HG02642 (cell line): ENCODE results near the gene OR52N4.
"Not testable (repeated sequence)": the region's sequence is repeated elsewhere in the genome, so short reads cannot be mapped to it uniquely, and the experiment has no call there.

Source experiments
- ATAC-seq: cut with Tn5 transposase; IDR thresholded peaks from one replicate; pipeline ENCODE4 v1.9.1; 2021; ENCODE audit warnings: mild to moderate bottlenecking; ENCODE audit not compliant: unreplicated experiment, poor library complexity

OR52N4 gene

DNA sequence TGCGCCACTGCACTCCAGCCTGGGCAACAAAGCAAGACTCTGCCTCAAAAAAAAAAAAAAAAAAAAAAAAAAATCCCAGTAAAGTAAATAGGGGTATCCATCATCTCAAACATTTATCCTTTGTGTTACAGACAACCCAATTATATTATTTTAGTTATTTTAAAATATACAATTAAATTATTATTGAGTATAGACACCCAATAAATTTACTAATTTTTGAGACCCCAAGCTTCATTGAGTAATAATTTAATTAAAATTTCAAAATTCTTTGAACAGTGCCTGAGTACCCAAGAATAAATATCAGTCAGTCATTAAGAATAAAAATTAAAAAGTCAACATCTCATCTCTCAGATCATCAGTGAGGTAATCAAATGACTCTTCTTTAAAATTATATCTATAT, at the start of gene OR52N4:
Gene OR52N4 (plus strand): TSS at position 301 of the 400 bp plus-strand sequence. CDS start 498 bp downstream, outside the sequence.
- no peak for ATAC-seq

DNA sequence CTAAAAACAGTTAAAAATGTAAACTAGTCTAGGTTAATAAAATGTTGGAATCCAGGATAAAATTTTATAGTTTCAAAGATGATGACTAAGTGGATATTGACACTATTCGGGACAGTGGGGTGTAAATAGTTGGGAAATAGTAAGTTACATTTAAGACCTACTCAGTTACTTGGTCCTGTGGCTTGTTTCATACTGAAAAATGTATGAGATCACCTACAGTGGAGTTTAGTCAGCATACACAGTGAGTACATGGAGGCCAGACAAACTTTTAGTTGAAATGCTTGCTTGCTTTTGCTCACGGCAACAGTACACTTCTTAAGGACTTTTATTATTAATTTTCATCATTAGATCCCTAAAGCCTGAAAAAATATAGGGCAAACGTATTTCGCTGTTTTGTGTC, 48.4 kb upstream of the OR52N4 start:
- no peak for ATAC-seq

DNA sequence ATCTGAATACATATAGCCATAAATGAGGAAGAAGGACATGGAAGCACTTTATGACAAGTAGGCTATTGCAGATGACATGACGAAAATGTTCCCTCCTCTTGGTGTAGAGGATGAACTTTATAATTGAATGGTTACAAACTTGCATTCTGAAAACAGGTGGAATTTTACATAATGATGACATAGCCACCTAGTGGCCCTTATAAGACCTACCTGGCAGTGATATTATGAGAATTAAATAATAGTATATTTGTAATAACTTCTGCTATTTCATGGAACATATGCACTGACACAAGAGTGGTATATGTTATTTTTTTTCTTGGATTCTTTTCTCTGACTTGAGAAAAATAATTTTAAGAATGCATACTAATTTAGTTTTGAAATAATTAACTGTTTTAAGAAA, 41.5 kb upstream of the OR52N4 start:
- no peak for ATAC-seq

DNA sequence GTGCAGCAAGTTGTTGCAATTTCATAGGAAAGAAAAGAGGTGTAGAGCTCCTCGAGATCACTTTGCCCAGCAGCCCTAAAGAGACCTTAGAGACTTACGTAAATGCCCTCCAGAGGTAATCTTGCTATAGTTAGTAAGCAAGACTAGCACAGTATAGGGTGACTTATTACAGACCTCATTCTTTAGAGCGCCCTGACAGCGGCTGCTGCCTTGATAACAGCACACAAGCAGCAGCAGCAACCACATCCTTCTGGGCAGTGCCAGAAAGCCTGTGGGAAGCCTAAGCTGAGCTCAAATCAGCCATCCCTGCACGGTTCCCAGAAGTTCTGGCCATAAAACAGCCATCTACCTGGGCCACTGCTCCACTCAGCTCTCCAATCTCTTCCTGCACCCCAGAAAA, 40.3 kb upstream of the OR52N4 start:
- no peak for ATAC-seq

DNA sequence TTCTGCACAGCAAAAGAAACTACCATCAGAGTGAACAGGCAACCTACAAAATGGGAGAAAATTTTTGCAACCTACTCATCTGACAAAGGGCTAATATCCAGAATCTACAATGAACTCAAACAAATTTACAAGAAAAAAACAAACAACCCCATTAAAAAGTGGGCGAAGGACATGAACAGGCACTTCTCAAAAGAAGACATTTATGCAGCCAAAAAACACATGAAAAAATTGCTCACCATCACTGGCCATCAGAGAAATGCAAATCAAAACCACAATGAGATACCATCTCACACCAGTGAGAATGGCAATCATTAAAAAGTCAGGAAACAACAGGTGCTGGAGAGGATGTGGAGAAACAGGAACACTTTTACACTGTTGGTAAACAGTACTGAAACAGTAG, 37.5 kb upstream of the OR52N4 start:
- ATAC-seq = not testable (repeated sequence)

DNA sequence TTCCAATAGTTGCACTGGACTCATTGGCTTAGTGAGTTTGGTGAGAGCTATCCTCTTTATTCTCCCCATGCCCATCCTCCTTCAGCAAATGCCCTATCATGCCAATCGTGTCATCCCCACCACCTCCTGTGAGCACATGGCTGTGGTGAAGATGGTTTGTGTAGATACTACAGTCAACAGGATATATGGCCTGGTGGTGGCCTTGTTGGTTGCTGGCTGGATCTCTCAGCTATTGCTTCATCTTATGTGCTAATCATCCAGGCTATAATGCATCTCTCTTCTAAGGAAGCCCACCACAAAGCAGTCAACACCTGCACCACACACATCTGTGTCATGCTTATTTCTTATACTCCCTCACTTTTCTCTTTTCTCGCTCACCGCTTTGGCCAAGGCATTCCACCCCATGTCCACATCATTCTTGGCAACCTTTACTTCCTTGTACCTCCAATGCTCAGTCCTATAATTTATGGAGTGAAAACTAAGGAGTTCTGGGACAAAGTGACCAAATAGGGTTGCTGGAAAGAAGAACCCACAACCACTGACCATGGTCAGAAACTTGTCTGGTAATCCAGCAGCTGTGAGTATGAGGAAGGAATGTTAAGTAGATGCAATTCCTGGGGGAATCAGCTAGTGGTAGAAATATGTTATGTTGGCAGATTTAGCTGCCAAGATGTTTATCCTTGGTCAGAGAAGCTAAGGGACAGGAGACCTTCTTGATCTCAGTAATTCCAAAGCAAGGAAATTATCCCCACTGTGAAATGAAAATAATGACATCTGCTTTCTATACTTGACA, 34.1 kb upstream of the OR52N4 start:
- ATAC-seq = no peak

DNA sequence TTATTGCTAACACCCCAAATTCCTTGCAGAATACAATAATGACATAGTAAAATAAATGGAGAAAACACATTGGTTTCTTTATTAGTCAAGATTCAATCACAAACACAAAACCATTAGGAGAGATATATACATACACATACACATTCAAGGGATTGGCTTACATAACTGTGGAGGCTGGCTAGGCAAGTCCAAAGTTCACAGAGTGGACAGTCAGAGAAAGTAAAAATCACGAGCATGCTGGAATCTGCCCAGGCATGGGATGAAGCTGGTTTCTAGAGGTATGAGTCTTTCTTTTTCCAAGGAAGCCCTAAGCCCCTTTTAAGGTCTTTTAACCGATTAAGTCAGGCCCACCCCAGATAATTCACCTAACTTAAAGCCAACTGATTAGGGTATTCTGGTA, 31.4 kb upstream of the OR52N4 start:
- no peak for ATAC-seq

DNA sequence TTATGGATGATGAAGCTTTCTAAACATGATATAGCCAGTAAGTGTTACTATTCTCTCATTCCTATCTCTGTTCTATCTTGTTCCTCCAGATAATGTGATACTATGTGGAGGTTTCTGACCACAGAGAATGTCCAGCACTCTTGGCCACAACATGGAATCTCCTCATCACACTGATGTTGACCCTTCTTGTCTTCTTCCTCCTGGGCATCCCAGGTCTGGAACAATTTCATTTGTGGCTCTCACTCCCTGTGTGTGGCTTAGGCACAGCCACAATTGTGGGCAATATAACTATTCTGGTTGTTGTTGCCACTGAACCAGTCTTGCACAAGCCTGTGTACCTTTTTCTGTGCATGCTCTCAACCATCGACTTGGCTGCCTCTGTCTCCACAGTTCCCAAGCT, 27.7 kb upstream of the OR52N4 start:
- no peak for ATAC-seq

DNA sequence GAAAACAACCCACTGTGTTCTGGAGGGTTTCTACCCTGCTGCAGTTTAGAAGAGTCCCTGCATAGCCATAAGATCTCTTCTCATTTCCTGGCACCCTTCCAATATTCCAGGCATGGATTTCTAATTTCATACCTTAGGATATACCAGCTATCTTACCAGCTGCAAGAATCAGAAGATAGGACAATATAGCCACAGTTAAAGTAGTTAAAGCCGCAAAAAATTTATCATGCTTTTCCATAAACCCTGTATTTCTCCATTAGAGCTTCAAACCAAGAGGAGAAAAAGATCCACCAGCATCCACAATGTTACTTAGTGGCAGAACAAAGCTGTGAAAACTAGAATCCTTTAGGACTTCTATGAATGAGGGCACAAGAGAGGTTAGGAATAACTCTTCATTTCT, 26.4 kb upstream of the OR52N4 start:
- ATAC-seq = no peak

DNA sequence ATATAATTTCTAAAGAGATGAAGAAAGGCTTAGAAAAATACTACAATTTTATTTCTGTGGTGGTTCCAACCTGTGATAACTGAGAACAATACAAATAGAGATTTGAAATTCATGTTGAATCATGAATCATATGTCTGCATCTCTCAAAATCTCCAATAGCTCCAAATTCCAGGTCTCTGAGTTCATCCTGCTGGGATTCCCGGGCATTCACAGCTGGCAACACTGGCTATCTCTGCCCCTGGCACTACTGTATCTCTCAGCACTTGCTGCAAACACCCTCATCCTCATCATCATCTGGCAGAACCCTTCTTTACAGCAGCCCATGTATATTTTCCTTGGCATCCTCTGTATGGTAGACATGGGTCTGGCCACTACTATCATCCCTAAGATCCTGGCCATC, 17.6 kb upstream of the OR52N4 start, which contains the start of gene OR56B1:
Gene OR56B1 (plus strand): TSS at position 53 of the 400 bp plus-strand sequence. CDS start 69 bp downstream, at position 122.
- ATAC-seq = no peak

DNA sequence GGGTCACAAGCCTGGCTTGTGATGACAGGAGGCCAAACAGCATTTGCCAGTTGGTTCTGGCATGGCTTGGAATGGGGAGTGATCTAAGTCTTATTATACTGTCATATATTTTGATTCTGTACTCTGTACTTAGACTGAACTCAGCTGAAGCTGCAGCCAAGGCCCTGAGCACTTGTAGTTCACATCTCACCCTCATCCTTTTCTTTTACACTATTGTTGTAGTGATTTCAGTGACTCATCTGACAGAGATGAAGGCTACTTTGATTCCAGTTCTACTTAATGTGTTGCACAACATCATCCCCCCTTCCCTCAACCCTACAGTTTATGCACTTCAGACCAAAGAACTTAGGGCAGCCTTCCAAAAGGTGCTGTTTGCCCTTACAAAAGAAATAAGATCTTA, 17.0 kb upstream of the OR52N4 start:
- no peak for ATAC-seq

DNA sequence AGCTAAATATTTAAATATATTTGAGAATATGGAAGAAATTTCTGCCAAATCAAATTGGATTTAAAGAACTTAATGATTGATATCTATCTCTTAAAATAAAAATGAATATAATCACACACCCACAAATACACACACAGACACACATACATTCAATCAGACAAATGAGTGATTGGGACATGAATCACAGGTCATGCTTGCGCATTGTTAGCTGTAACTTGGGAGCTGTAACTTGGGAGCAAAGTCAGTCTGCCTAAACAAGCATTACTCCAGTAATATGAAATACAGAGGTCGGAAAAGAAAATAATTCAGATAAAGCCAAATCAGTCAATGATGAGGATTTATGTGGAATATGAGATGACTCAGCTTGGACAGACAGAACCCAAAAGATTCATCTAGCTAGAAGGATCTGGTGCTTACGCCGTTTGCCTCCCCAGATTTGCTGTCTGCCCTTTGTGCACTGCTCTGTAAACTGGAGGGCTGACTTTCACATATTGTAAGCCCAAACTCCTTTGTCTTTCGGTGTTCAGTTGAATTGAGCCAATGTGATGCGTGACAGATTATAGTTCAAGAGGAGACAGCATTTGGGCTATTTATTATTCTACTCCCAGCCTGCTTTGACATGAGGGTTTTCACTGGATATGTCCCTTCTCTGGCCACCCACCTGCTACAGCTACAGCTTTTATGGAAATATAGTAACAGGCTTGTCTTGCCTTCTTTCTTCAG, 16.2 kb upstream of the OR52N4 start:
- no peak for ATAC-seq

DNA sequence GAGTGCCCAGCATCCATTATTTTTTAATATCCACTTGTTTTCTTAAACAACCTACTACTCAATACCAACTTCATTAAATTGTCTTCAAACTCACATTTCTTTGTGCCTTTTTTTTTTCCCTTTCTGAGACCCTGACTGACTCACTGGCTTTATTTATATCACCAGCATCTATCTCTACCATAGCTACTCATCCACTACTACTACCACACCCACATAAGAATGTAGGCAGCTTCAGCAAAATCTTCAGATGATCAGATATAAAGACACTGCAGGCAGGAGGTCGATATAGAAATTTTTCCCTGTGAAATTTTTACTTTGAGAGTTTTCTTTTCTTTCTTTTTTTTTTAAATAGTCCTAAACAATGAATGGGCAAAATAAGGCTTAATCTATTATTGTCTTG, 15.6 kb upstream of the OR52N4 start:
- no peak for ATAC-seq

DNA sequence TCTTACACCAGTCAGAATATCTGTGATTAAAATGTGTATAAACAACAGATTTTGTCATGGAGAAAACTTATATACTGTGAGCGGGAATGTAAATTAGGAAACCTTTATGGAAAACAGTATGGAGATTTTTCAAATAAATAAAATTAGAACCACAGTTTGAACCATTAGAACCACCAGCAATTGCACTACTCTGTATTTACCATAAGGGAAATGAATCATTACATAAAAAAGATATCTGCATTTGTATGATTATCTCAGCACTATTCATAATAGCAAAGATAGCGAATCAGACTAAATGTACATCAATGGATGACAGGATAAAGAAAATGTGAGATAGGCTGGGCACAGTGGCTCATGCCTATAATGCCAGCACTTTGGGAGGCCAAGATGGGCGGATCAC, 7.4 kb upstream of the OR52N4 start:
- no peak for ATAC-seq

DNA sequence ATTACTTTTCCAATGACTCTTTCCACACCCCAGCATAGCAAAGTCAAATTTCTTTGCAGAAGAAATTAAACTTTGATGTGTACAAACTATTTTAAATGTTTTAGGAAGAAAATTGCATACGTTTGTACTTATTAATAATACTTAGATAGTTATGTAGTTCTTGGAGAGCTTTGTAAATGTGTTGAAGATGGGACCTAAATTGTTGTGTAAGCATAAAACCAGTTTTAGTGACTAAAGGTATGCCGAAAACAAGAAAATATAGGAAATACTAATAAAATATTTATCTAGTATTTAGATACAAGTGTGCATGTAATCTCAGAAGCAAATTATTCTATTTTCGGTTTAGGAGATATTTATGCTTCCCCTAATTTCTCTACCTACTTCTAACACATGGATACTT, 4.2 kb upstream of the OR52N4 start:
- no peak for ATAC-seq

DNA sequence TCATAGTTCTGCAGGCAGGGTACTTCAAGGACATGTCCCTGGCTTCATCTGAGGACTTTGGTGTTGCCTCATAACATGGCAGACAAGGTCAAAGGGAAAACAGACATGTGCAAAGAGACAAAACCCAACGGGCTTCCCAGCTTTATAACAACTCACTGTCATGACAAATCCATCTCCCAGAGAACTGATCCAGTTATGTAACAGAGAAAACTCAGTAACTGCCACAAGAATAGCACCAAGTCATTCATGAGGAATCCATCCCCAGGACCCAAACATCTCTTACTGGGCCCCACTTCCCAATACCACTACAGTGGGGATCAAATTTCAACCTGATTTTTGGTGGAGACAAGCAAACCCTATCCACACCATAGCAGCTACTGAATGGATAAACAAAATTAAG, 13.0 kb downstream of the OR52N4 start:
- no peak for ATAC-seq

DNA sequence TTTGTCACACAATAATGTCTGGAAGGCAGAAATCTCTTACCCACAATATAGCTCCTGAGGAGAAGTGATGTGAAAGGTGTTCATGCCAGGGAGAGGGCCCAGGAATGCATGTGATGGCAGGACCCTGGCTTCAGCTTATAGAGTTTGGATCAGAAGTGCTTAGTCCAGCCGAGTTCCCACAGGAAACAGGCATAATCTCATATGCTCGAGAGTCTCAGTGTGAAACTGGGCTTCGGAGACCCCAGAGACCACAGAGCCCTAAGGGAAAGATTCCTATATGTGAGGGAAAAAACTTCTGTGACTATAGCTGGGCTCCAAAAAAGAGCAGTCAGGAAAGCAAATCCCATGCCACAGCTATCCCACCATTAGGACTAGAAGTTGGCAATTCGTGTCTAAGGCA, 29.2 kb downstream of the OR52N4 start, which contains the start of gene OR52N5:
Gene OR52N5 (minus strand): TSS at position 101 of the 400 bp plus-strand sequence. CDS start 4,721 bp downstream, outside the sequence.
- no peak for ATAC-seq

DNA sequence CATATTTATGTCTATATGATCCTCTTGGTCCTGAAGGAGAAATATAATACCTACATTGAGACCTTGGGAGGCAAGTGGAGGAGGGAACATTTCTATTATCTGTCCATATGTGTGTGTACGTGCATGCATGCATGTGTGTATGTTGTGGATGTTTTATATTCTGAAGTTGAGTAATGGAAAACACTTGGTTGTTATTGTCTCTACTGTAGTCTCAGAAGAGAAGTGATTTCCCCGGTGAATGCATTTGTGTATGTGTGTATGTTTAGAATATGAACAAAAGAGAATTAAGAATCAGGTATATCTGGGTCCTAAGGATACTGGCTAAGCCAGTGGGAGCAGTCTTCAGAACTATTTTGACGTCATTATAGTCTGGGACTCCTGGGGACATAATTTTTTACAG, 37.1 kb downstream of the OR52N4 start, which contains the start of gene OR52N1:
Gene OR52N1 (minus strand): TSS at position 101 of the 400 bp plus-strand sequence. CDS start 2,449 bp downstream, outside the sequence.
- no peak for ATAC-seq

DNA sequence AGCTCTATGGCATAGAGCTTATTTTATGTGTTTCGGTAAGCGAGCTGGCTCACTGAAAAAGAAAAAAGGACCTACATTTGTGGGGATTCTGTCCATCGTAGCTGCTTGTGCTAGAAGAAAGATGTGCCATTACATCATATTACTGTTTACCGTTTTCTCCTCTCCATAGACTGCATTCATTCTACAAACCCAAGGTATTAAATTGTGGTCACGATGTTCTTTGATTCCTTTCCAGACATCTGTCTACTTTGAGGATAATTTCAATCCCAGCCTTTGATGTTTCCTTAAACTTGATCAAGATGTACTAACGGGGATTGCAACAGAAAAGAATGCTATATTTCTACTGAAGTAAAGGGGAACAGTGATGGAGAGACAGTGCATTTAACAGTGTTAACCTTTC, 42.5 kb downstream of the OR52N4 start:
- no peak for ATAC-seq

DNA sequence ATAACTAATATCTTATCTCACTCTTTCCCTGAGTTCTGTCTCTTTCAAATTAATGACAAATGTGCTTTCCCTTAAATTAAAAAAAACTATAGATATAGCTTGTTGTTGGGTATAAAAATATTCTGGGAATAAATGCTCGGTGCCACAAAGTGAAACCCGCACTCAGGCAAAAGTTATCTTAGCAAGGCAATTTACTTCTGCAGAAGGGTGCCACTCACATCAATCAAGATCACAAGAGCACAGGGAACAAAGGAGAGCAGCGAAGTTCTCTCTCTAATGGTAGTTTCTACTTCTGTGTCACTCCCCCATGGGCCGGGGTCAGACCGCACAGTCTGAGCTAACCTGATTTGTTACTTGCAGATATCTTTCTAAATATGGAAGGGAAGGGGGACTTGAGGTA, 49.9 kb downstream of the OR52N4 start:
- ATAC-seq = no peak
